Measurements from ENCODE around the gene FOXF2.
"Not testable (repeated sequence)": the region's sequence is repeated elsewhere in the genome, so short reads cannot be mapped to it uniquely, and the experiment has no call there.

FOXF2 gene

DNA sequence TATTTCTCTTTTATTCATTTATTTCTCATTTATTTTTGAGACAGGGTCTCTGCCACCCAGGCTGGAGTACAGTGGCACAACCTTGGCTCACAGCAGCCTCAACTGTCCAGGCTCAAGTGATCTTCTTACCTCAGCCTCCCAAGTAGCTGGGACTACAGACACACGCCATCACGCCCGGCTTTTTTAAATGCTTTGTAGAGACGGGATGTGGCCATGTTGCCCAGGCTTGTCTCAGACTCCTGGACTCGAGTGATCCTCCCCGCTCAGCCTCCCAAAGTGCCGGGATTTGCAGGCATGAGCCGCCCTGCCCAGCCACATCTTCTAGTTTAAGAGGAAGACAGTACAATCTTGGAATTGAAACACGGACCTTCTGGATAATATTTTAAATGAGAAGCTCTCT is 21.6 kb upstream of the FOXF2 start:
- H3K27me3 Mint-ChIP-seq: peaks cover 81% of the 10 kb centered on the region
- no peak overlapping the region for H3K27ac Mint-ChIP-seq
- DNase-seq: no peak
- H3K4me1 Mint-ChIP-seq (ENCODE audit: low read depth): no peaks in the 10 kb centered on the region
- H3K36me3 Mint-ChIP-seq (ENCODE audit: low read depth): no peaks in the 10 kb centered on the region
- H3K9me3 Mint-ChIP-seq: peaks cover 9% of the 10 kb centered on the region
- H3K4me3 Mint-ChIP-seq: no peak overlapping the region

DNA sequence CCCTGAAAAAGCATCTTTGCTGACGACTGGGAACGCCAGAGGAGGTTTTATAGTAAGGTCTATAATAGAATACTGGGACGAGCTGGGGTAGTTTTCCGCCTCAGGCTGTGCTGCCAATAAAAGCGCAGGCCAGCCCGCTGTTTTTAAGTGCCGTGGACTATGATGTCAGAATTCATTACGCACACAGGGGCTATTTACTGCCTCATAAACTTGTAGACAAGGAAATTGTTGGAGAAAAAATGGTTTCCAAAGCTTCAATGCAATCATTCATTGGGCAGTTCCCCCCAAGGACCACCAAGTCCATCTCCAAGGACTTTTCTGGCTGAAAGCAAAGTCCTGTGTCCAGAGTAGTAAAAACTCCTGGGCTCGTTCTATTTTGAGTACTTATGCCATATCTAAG is 20.4 kb upstream of the FOXF2 start:
- Mint-ChIP-seq H3K4me3 (no peak overlapping the region), H3K9me3 (peaks cover 9% of the 10 kb centered on the region), H3K27me3 (peaks cover 83% of the 10 kb centered on the region), H3K27ac (no peak overlapping the region), H3K4me1 (ENCODE audit: low read depth) (no peaks in the 10 kb centered on the region), H3K36me3 (ENCODE audit: low read depth) (no peaks in the 10 kb centered on the region)
- no peak for DNase-seq

DNA sequence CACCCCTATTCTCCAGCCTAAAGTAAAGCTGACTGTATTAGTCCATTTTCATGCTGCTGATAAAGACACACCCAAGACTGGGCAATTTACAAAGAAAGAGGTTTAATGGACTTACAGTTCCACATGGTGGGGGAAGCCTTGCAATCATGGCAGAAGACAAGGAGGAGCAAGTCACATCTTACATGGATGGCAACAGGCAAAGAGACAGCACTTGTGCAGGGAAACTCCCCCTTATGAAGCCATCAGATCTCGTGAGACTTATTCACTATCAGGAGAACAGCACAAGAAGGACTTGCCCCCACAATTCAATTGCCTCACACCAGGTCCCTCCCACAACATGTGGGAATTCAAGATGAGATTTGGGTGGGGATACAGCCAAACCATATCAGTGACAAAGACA is 19.7 kb upstream of the FOXF2 start:
- not testable (repeated sequence) for DNase-seq; H3K27ac Mint-ChIP-seq; H3K4me1 Mint-ChIP-seq (ENCODE audit: low read depth); H3K36me3 Mint-ChIP-seq (ENCODE audit: low read depth); H3K9me3 Mint-ChIP-seq; H3K4me3 Mint-ChIP-seq
- peaks cover 83% of the 10 kb centered on the region for H3K27me3 Mint-ChIP-seq

DNA sequence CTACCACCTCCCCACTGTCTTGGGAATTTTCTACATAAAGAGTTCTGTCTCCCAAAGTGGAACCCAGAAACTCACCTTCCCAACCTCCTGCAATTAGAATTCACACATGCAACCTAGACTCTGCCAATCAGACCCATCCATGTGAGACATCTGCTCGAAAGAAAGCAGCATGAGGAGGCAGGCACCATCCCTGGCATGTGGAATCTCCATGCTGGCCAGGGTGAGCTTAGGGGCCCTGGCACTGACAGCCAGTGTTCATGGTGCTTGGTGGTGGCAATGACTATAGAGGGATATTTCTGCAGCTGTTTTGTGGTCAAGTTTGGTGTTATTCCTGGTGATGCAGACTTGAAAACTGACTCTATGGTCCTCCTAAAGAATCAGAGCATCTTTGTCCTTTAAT is 17.4 kb upstream of the FOXF2 start:
- no peak for DNase-seq
- peaks cover 9% of the 10 kb centered on the region for H3K9me3 Mint-ChIP-seq
- H3K27me3 Mint-ChIP-seq: peaks cover 90% of the 10 kb centered on the region
- H3K4me3 Mint-ChIP-seq: no peak overlapping the region
- no peak overlapping the region for H3K27ac Mint-ChIP-seq
- no peaks in the 10 kb centered on the region for H3K36me3 Mint-ChIP-seq (ENCODE audit: low read depth)
- H3K4me1 Mint-ChIP-seq (ENCODE audit: low read depth): no peaks in the 10 kb centered on the region

DNA sequence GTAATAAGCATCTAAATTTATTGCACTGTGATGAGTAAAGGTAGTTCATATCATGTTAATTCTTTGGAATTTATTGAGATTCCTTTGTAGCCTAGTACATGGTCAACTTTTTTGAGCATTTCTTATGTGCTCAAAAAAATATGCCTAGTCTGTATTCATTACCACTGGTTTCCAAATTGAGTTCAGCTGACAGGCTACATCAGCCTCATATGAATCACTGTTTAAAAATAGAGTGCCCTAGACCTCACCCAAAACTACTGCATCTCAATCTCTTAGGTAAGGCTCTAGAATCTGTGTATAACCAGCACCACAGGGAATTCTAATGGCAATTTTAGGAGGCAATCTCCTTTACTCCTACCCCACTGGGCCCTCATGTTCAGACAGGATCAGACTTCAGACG is 16.7 kb upstream of the FOXF2 start:
- H3K9me3 Mint-ChIP-seq: peaks cover 9% of the 10 kb centered on the region
- no peak overlapping the region for H3K27ac Mint-ChIP-seq
- no peak for DNase-seq
- no peaks in the 10 kb centered on the region for H3K36me3 Mint-ChIP-seq (ENCODE audit: low read depth)
- H3K27me3 Mint-ChIP-seq: peaks cover 89% of the 10 kb centered on the region
- H3K4me1 Mint-ChIP-seq (ENCODE audit: low read depth): peaks cover 2% of the 10 kb centered on the region
- no peak overlapping the region for H3K4me3 Mint-ChIP-seq

DNA sequence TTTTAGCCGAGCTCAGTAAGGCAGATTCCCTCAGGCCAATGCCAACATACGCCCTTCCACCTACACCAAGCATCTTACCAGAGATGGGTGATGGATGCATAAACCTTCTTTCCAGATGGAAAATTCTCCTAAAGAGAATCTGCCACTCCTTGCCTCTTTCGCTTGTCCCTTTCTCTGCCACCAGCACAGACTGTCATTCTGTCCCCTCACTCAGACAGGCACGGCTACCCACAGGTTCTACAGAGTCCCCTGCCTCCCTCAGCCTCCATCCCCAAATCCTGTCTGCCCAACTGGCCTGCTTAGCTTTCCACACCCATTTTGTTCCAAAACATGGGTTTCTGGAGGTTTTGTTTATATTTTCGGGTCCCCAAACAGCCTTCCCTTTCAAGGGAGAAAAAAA is 12.7 kb upstream of the FOXF2 start:
- H3K27ac Mint-ChIP-seq: no peak overlapping the region
- H3K4me1 Mint-ChIP-seq (ENCODE audit: low read depth): peaks cover 29% of the 10 kb centered on the region
- peaks cover 88% of the 10 kb centered on the region for H3K27me3 Mint-ChIP-seq
- no peaks in the 10 kb centered on the region for H3K36me3 Mint-ChIP-seq (ENCODE audit: low read depth)
- H3K4me3 Mint-ChIP-seq: no peak overlapping the region
- no peak for DNase-seq
- H3K9me3 Mint-ChIP-seq: no peaks in the 10 kb centered on the region

DNA sequence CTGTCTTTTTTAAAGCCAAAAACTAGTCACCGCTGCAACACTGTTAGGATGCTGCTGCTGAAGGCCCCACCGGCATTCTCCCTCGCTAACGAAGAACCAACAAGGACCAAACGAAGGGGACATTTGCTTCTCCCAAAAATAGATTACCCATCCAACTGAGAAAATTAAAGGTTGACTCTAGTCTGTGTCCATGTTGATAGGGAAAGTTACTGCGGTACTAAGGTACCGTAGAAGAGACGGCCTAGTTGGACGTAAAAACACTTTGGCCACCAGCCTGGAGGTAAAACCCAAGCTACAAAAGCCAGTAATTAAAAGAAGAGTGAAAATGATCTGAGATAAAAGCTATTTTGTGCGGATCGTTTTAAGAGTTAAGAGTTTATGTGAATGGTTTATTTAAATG is 11.8 kb upstream of the FOXF2 start:
- H3K36me3 Mint-ChIP-seq (ENCODE audit: low read depth): no peaks in the 10 kb centered on the region
- no peaks in the 10 kb centered on the region for H3K9me3 Mint-ChIP-seq
- DNase-seq: no peak
- H3K4me3 Mint-ChIP-seq: no peak overlapping the region
- H3K27me3 Mint-ChIP-seq: peaks cover 85% of the 10 kb centered on the region
- H3K27ac Mint-ChIP-seq: peak overlapping the region; percentile 32
- H3K4me1 Mint-ChIP-seq (ENCODE audit: low read depth): peaks cover 31% of the 10 kb centered on the region

DNA sequence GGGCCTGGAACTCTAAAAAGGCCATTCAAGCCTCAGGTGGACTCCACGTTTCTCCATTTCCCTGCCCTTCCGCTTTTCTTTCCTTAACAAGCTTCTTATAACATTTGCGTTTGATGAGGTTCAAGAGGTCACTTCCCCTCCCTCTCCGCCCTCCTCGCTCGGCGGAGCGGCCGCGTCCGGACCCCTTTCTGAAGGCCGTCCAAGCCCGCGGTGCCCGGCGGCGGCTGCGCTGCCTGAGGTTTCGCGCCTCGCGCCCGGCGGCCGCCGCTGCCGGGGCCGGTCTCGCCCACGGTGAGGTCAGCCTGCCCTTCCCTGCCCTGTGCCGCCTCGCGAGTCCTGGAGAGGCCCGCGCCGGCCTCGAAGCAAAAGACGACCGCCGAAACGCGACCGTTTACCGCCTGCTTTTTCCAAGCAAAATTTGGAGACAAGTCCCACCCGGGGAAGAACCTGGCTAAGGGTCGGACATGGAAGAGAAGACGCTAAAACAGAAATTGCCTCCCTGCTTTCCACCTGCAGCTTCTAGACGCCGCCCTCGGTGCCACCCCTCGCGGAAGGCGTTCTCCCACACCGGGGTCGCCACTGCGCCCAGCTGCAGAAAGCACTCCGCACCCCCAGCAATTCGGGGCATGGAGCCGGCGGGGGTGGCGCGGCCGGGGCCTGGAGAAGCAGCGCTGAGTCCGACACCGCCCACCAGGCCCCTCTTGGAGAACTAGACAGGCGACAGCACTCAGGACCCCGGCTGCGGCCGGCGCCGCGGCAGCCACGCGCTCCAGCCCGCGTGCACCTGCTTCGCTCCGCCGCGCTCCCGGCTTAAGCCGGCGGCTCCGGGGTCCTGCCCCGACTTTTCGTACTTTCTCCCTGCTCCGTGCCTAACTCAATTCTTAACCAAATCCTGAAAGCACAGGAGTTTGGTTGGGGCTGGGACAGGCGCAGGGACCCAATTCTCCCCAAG is 11.0 kb upstream of the FOXF2 start:
- no peaks in the 10 kb centered on the region for H3K36me3 Mint-ChIP-seq (ENCODE audit: low read depth)
- peaks cover 85% of the 10 kb centered on the region for H3K27me3 Mint-ChIP-seq
- H3K4me1 Mint-ChIP-seq (ENCODE audit: low read depth): peaks cover 35% of the 10 kb centered on the region
- H3K9me3 Mint-ChIP-seq: no peaks in the 10 kb centered on the region
- peak overlapping the region; percentile 40 for H3K27ac Mint-ChIP-seq
- DNase-seq: peak; percentile 38
- peak overlapping the region; percentile 42 for H3K4me3 Mint-ChIP-seq

DNA sequence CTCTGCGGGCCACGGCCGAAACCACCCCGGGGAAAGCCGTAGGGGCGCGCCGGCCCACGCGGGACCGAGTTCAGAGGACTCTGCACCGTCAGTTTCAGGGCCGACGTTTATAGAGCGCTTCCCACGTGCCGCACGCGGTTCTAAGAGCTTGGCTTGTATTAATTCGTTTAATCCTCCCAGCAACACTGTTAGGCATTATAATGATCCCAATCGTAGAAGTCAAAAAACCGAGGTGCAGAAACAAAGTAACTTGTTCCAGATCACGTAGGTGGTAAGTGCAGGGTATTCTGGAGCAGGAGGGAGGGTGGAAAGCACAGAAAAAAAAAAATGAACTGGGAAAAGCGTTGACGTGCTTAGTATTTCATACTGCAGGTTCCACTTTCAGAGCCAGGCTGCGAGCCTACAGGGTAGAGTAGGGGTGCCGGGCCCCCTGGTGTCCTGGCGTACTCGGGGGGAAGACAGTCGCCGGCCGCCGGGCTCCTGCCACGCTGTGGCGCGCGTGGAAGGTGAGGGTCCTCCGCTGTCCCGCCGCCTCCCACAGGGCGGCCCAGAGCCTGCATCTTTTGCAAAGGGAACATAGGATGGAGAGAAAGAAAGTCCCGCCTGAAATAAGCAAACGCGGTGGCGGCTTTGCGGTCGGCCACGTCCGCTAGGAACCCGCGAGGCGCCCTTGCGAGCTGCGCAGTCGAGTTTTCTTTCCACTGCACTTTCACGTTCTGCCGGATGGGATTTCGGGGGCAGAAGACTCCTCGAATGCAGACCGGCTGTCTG is 10.2 kb upstream of the FOXF2 start:
- peak; percentile 54 for DNase-seq
- peaks cover 36% of the 10 kb centered on the region for H3K4me1 Mint-ChIP-seq (ENCODE audit: low read depth)
- H3K27me3 Mint-ChIP-seq: peaks cover 81% of the 10 kb centered on the region
- peak overlapping the region; percentile 42 for H3K4me3 Mint-ChIP-seq
- H3K27ac Mint-ChIP-seq: peak overlapping the region; percentile 40
- no peaks in the 10 kb centered on the region for H3K36me3 Mint-ChIP-seq (ENCODE audit: low read depth)
- H3K9me3 Mint-ChIP-seq: no peaks in the 10 kb centered on the region

DNA sequence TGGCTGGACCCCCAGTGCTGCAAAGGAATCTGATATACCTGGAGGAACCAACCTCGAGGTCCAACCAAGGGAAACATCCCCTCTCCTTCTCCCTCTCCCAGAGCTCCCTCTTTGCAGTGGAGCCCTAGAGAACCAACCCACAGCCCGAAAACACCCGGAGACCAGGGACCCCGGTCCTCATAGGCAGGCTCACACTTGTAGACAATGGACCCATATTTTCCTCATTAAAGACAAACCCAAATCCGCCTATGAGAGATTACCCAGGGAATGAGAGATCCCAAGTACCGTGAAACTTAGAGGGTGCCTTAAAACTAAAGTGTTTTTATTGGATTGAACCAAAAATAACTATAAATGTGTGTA is 9.6 kb upstream of the FOXF2 start:
- no peak overlapping the region for H3K4me3 Mint-ChIP-seq
- H3K27ac Mint-ChIP-seq: no peak overlapping the region
- no peaks in the 10 kb centered on the region for H3K36me3 Mint-ChIP-seq (ENCODE audit: low read depth)
- peaks cover 36% of the 10 kb centered on the region for H3K4me1 Mint-ChIP-seq (ENCODE audit: low read depth)
- peaks cover 81% of the 10 kb centered on the region for H3K27me3 Mint-ChIP-seq
- H3K9me3 Mint-ChIP-seq: no peaks in the 10 kb centered on the region
- DNase-seq: no peak

DNA sequence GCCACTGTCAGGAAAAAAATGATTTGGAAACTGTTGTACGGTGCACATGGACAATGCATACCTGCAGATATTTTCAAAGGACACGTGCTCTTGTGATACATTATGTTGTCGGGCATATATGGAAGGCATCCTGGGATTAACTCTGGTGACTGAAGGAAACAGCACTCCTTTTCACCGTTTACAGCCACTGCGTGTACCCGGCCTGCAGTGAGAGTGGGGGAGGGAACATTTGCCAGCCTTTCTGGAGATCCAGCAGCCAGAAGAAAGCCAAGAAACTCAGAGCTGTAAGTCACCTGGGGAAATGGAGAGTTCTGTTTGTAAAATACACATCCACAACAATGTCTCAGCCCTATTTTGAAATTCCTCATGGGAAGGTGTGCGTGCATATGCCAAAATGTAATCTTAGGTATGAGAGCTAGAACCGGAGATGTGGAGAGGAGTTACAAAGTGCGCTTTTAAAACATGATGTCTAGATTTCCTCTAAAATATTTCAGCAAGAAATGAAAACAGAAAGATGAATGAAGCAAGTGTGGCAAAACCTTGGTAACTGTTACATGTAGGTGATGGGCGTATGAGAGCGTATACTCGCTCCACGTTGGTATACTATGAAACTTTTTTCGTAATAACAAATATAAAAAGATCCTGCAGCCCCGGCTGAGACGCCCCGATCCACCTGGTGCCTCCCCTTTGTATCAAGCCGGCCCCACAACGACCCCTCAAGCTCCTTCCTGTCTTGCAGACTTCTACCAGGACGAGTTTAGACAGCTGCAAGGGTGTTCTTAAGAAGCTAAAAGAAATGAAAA is 8.6 kb upstream of the FOXF2 start:
- peaks cover 46% of the 10 kb centered on the region for H3K4me1 Mint-ChIP-seq (ENCODE audit: low read depth)
- no peaks in the 10 kb centered on the region for H3K36me3 Mint-ChIP-seq (ENCODE audit: low read depth)
- H3K4me3 Mint-ChIP-seq: no peak overlapping the region
- no peak overlapping the region for H3K27ac Mint-ChIP-seq
- H3K9me3 Mint-ChIP-seq: no peaks in the 10 kb centered on the region
- peak; percentile 37 for DNase-seq
- peaks cover 84% of the 10 kb centered on the region for H3K27me3 Mint-ChIP-seq

DNA sequence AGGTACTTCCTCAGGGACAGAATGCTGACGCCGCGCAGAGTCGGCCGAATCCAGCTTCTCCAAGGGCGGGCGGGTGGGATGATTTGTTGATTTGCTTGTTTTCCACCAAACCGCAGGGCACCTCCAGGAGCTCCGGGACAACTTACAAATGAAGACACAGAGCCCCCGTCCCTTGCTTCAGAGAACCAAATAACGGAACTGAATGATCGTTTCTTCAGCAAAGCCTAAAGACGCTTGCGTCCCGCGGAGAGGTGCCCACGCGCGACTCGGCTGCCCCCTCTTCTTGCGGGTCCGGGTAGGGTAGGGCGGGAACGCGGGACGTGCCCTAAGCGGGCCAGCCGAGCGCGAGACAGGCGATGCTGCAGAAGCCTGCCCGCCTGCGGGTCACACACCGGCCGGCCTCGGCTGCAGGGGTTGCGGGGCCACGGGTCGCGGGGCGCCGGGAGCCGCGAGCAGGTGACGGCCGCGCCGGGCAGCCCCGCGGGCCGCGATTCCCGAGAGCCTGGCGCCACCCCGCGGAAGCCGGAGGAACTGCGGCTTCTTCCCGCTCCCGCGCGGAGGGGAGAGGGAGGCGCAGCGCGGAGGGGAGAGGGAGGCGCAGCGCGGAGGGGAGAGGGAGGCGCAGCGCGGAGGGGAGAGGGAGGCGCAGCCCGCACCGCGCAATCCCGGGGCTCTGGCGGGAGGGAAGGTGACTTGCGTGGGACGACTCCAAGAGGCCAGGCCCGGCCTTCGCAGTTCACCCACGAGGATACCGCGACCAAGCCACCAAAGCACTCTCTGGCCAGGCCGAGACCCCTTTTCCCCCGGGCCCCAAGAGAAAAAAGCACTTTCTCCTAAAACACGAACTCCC is 7.7 kb upstream of the FOXF2 start:
- DNase-seq: peak; percentile 84
- Mint-ChIP-seq H3K36me3 (ENCODE audit: low read depth) (no peaks in the 10 kb centered on the region), H3K27me3 (peaks cover 84% of the 10 kb centered on the region), H3K4me3 (no peak overlapping the region), H3K9me3 (no peaks in the 10 kb centered on the region), H3K4me1 (ENCODE audit: low read depth) (peaks cover 49% of the 10 kb centered on the region), H3K27ac (no peak overlapping the region)

DNA sequence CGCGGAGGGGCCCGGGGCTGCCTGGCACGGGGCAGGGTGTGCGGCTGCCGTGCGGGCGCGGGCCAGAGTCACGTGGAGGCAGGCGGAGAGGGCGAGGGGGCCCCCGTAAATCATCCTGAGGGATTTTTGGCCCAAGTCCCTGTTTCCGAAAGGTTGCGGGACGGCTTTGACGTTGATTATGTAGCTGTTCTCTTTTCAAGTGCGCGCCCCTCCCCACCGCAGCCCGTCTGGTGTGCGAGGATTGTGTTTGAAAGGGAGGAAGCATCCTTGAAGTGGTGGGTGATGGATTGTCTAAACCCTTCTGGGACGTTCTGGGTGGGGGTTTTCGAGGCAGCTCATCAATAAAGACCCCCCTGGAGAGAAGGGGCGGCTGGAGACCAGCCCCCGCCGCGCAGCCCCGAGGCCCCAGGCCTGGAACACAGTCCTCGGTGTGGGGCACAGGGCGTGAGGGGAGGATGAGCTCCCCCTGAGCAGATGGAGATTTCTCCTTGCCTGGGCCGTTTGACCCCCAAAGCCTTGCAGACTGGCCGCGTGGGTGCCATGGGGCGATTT is 7.0 kb upstream of the FOXF2 start:
- Mint-ChIP-seq H3K27ac (no peak overlapping the region), H3K36me3 (ENCODE audit: low read depth) (no peaks in the 10 kb centered on the region), H3K9me3 (no peaks in the 10 kb centered on the region), H3K4me3 (no peak overlapping the region), H3K4me1 (ENCODE audit: low read depth) (peaks cover 49% of the 10 kb centered on the region), H3K27me3 (peaks cover 86% of the 10 kb centered on the region)
- no peak for DNase-seq

All from activated T-cell treated with anti-CD3 and anti-CD28 coated beads, Interleukin-2, amount 50 U/mL, for 24 hours (primary cell).